Central memory CD4-positive, alpha-beta T cell (primary cell): ENCODE measurements around the gene SETD1A.
"Not testable (repeated sequence)": the region's sequence is repeated elsewhere in the genome, so short reads cannot be mapped to it uniquely, and the experiment has no call there.

Experiments used
- DNase-seq: peaks from one replicate; pipeline ENCODE4 v3.0.0; 2022

Gene SETD1A

GRCh38 chr16:31001507-31002249, 44.1 kb downstream of the SETD1A start:
- DNase-seq, result no peak

GRCh38 chr16:31002250-31002700, 44.7 kb downstream of the SETD1A start:
- no peak for DNase-seq

GRCh38 chr16:31002862-31003341, 45.3 kb downstream of the SETD1A start:
- no peak for DNase-seq

- DNase-seq, result no peak
Observed at GRCh38 chr16:31003744-31004143, 46.2 kb downstream of the SETD1A start.

- no peak for DNase-seq
Observed at GRCh38 chr16:31004658-31005057, 47.1 kb downstream of the SETD1A start.

GRCh38 chr16:31005350-31006085, 48.0 kb downstream of the SETD1A start:
- no peak for DNase-seq

- DNase-seq, result no peak
Observed at GRCh38 chr16:31006086-31006385, 48.5 kb downstream of the SETD1A start.

- no peak for DNase-seq
Observed at GRCh38 chr16:31006589-31006988, 49.0 kb downstream of the SETD1A start.

- DNase-seq, result no peak
Observed at GRCh38 chr16:31007684-31008083, 50.1 kb downstream of the SETD1A start.

- no peak for DNase-seq
Observed at GRCh38 chr16:31008149-31008548, 50.6 kb downstream of the SETD1A start.

- no peak for DNase-seq
Observed at GRCh38 chr16:31008551-31008950, 51.0 kb downstream of the SETD1A start.

- no peak for DNase-seq
Observed at GRCh38 chr16:31009120-31009519, 51.6 kb downstream of the SETD1A start.

- DNase-seq, result no peak
Observed at GRCh38 chr16:31009894-31010584, 52.5 kb downstream of the SETD1A start.

GRCh38 chr16:31010585-31011325, 53.2 kb downstream of the SETD1A start, which contains the start of gene STX1B:
Gene STX1B, minus strand, starts transcription at chr16:31010638. Its CDS starts 242 bp downstream, at chr16:31010396.
- DNase-seq, result peak; percentile 18

GRCh38 chr16:31011815-31012214, 54.3 kb downstream of the SETD1A start:
- DNase-seq, result not testable (repeated sequence)

- DNase-seq, result not testable (repeated sequence)
Observed at GRCh38 chr16:31013292-31013691, 55.7 kb downstream of the SETD1A start.

GRCh38 chr16:31016018-31016417, 58.5 kb downstream of the SETD1A start:
- no peak for DNase-seq

GRCh38 chr16:31017756-31018155, 60.2 kb downstream of the SETD1A start:
- DNase-seq, result not testable (repeated sequence)

- DNase-seq, result no peak
Observed at GRCh38 chr16:31020536-31020935, 63.0 kb downstream of the SETD1A start.

GRCh38 chr16:31022544-31023251, 65.1 kb downstream of the SETD1A start:
- no peak for DNase-seq

- DNase-seq, result no peak
Observed at GRCh38 chr16:31023252-31023602, 65.7 kb downstream of the SETD1A start.

- no peak for DNase-seq
Observed at GRCh38 chr16:31023627-31024226, 66.2 kb downstream of the SETD1A start.
